HG02973 (cell line): ENCODE data around the gene MAGEA6.
"Not testable (repeated sequence)": the region's sequence is repeated elsewhere in the genome, so short reads cannot be mapped to it uniquely, and the experiment has no call there.

Experiments used
- ATAC-seq: cut with Tn5 transposase; IDR thresholded peaks from one replicate; pipeline ENCODE4 v1.9.1; 2021; ENCODE audit warnings: moderate library complexity; ENCODE audit not compliant: unreplicated experiment

The MAGEA6 gene

GRCh38 chrX:152734143-152734858 lies 35.2 kb downstream of the MAGEA6 start:
- not testable (repeated sequence) for ATAC-seq

- no peak for ATAC-seq
These were observed 36.1 kb downstream of the MAGEA6 start, which contains the start of the genes CSAG1 and MAGEA12 for GRCh38 chrX:152733261-152733975. TSS of gene CSAG1 (minus strand) at chrX:152733721. CDS start at chrX:152732460, 1,261 bp downstream. TSS of gene MAGEA12 (plus strand) at chrX:152733757. CDS start at chrX:152736162, 2,405 bp downstream.

GRCh38 chrX:152725409-152725808 lies 44.1 kb downstream of the MAGEA6 start:
- ATAC-seq = no peak
